ENCODE measurements around the gene YTHDC1.
"Not testable (repeated sequence)": the region's sequence is repeated elsewhere in the genome, so short reads cannot be mapped to it uniquely, and the experiment has no call there.

Gene YTHDC1
- total RNA-seq, result 158 to 232 reads per million in 2 experiments

DNA sequence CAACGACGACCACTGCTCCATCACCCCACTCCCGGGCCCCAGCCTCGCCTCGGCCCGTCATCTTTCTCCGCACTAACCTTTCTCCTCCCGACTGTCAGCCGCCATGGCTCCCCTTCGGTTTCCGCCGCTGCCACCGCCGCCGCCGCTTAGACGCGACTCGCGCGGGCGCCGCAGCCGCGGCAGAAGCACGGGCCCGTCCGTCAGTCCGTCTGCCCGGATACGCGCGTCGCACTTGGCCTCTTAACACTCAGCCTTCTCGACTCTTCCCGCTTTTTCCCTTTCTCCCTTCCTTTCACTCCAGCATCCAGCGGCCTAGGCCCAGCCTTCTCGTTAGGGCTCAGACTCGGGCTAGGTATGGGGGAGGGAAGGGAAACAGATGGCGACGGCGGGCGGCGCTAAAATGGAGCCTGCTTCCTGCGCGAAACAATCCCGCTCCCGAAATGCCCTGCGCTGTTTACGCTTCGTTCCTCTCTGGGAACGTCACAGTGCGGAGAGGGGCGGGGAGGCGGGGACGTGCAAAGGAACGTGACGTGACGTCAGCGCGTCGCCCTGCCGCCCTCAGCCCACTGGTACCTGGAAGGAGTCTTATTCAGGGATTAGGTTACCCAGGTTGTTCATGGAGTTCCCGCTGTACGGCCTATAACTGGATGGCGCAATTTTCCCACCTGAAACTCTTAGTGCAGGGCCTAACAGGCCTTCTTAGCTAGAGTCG is at the start of gene YTHDC1:
YTHDC1 (minus strand) TSS at position 442 of the 712 bp plus-strand sequence; CDS start at position 105, 337 bp downstream.
- peak; percentile 95 for DNase-seq (ENCODE audit: low read depth)

GRCh38 chr4:68399306-68399705 is 49.4 kb upstream of the YTHDC1 start:
- no peak for DNase-seq (ENCODE audit: low read depth)

GRCh38 chr4:68396756-68397155 is 46.9 kb upstream of the YTHDC1 start:
- no peak for DNase-seq (ENCODE audit: low read depth)

GRCh38 chr4:68391436-68391835 is 41.5 kb upstream of the YTHDC1 start:
- DNase-seq (ENCODE audit: low read depth), result no peak

DNA sequence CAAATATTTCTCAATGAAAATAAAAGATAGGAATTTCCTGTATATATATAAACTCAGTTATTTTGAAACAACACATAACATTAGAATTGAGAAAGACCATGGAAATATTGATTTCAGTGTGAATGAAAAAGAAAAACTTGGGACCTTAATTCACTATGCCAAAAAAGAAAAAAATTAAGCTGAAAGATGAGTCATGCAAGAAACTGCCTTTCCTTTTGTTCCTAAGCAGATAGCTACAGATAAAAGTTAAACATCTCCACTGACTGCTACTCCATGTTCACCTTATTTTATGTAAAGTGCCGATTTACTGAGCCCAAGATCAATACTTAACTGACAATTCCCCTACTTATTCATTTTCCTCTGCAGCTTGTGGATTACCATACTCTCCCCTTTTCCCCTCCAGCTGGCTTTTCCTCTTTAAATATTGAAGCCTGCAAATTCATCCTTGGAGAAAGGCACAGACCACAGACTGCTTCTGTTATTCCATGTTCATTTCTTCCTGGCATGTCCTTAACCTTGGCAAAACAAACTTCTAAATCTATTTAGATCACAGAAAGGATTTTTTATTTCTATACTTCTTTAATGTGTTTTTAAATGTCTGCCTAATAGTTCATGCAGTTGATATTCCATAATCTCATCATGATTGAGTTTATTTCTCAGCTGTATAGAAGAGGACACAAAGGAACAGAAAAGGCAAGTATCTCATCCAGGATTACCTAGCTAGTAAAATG is 40.5 kb upstream of the YTHDC1 start:
- DNase-seq (ENCODE audit: low read depth), result no peak

GRCh38 chr4:68389386-68389913 is 39.6 kb upstream of the YTHDC1 start:
- DNase-seq (ENCODE audit: low read depth), result not testable (repeated sequence)

DNA sequence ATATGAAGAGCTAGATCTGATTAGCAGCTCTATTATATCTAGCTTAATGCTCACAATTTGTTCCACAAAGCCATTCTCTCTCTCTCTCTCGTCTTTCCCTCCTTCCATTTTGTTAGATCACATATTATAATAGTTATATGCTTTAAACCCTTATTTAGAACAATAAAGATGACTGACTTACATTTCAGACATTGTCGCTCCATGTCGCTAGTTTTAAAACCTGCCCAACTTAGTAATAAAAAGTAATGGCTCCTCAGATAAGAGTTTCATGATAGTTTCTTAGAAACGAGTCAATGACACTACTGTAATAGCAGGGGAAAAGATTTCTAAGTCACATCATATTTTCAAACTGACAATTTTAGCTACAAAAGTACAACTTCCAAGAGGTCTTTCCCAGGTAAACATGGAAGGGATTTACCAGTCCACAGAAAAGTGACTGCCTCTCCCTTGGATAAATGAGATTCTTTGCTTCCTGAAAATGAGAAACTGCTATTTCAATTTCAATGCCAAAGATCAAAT is 38.5 kb upstream of the YTHDC1 start:
- DNase-seq (ENCODE audit: low read depth), result no peak

GRCh38 chr4:68385267-68385666 is 35.4 kb upstream of the YTHDC1 start:
- DNase-seq (ENCODE audit: low read depth), result no peak

- DNase-seq (ENCODE audit: low read depth), result no peak
Observed at GRCh38 chr4:68383115-68383514, 33.2 kb upstream of the YTHDC1 start.

DNA sequence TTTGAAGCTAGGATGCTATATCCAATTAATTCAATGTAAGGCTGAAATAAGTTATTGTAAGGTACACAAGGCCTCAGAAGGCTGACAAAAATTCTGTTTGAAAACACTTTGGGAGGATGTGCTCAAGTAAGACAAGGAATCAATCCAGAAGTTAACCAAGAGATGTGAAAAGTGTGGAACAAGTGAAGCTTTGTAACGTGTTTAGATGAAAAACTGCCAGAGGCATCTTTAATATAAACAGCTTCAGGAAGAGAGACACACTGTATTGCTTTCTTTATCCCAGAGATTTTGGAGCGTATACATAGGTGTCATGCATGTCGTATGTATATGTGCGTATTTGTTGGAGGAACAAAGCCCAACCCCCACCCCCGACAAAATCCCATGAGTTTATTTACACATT is 28.3 kb upstream of the YTHDC1 start:
- no peak for DNase-seq (ENCODE audit: low read depth)

DNA sequence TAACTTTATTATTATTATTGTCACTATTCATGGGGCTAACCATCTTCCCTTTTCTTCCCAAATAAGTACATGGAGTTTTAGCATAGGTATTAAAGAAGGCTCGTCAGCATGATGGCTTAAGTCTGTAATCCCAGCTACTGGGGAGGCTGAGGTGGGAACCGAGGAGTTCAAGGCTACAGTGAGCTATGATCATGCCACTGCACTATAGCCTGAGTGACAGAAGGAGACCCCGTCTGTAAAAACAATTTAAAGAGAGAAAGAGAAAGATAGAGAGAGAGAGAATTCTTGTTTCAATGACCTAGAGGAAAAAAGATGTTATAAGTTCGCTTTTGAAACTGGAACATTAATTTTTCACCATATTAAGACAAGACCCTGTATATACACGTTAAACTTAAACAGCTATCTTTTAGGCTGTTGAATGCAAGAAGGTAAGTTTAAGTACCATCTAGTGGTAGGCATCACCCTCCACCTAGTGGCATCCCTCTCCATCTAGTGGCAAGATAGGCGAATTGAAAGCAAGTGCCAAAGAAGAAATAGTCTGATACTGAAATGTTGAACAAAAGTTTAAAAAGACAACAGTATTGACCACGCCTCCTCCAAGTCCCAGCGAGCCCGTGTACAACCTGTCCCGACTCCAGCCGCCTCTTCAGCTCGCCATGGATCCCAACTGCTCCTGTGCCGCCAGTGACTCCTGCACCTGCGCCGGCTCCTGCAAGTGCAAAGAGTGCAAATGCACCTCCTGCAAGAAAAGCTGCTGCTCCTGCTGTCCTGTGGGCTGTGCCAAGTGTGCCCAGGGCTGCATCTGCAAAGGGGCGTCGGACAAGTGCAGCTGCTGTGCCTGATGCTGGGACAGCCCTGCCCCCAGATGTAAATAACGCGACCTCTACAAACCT is 26.0 kb upstream of the YTHDC1 start:
- peak; percentile 22 for DNase-seq (ENCODE audit: low read depth)

GRCh38 chr4:68373513-68373912 is 23.6 kb upstream of the YTHDC1 start:
- peak; percentile 37 for DNase-seq (ENCODE audit: low read depth)

DNA sequence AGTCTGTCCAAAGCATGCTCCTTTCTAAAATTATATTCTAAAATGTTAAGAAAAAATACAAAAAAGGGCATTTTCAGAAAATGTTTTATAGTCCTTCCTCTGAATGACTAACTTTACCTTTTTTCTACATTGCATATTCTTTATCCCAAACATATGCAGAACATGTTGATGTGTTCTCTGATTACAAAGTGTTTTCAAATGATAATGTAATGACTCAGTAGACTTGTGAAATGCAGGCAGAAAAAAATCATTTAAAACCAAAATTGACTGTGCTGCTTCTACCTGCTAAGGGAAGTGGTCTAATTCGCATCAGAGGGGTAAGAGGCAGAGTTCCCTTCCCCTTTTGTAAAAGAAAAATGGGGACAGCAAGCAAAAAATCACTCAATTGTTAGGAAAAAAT is 22.7 kb upstream of the YTHDC1 start:
- DNase-seq (ENCODE audit: low read depth), result no peak

DNA sequence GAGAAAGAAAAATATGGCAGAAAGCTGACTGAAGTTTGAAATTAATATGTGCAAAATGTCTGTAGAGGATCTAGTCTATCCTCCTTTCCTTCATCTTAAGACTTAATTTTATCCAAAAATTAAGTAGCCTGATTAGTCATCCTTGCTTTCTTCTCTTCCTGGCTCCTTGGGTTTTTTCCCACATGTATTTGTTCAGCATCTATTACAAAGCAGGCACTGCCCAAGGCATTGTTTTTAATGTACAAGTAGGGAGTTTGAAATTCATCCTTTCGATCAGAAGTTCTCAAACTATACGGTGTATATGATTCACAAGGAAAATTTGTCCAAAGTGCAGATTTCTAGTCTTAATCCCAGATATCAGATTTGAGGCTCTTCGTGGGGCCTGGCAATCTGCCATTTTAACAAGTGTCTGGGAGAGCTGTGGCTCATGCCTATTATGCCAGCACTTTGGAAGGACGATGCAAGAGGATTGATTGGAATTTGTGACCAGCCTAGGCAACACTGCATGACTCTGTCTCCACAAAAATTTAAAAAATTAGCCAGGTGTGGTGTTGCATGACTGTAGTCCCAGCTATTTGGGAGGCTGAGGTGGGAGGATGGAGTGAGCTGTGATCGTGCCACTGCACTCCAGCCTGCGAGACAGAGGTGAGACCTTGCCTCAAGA is 19.4 kb upstream of the YTHDC1 start:
- no peak for DNase-seq (ENCODE audit: low read depth)

GRCh38 chr4:68368691-68369131 is 18.8 kb upstream of the YTHDC1 start:
- no peak for DNase-seq (ENCODE audit: low read depth)

DNA sequence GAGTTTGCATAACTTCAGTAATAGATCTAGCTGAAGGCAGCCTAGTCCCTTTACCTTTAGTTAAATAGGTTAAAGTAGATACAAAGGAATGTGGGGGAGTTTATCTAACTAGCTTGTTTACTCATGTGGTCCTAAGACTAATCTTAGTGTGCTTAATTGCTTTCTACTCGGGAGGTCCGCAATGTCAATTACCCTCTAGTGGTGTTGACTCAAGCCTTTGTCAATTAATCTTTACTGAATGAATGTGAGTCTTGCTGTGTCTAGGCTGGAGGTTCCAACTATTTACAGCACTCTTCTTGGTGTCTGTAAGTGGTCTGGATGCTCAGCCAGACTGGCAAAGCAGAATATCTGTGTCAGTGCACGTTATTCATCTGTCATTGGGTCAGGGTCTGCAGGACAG is 17.9 kb upstream of the YTHDC1 start:
- no peak for DNase-seq (ENCODE audit: low read depth)

- DNase-seq (ENCODE audit: low read depth), result no peak
Observed at GRCh38 chr4:68366600-68366999, 16.7 kb upstream of the YTHDC1 start.

DNA sequence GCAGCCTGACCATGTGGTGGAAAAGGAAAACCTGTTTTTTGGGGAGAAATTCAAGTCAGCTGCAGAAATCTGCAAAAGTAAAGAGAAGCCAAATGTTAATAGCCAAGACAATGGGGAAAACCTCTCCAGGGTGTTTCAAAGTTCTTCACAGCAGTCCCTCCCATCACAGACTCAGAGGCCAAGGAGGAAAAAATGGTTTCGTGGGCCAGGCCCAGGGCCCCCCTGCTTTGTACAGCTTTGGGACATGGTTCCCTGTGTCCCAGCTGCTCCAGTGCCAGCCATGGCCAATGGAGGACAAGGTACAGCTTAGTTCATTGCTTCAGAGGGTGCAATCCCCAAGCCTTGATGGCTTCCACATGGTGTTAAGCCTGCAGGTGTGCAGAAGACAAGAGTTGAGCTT is 15.2 kb upstream of the YTHDC1 start:
- no peak for DNase-seq (ENCODE audit: low read depth)

DNA sequence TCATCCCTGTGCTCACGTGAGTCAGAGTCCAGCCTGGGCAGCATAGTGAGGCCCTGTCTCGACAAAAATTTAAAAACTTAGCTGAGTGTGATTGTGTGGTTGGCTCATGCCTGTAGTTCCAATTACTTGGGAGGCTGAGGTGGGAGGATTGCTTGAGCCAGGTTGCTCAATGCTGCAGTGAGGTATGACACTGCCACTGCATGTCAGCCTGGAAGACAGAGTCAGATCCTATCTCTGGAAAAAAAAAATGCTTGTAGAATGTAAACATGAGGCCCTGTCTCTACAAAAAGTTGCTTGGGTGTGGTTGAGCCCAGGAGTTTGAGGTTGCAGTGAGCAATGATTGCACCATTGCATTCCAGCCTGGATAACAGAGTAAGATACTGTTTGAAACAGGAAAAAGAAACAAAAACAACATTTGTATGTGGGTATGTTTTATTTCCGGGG is 11.3 kb upstream of the YTHDC1 start:
- no peak for DNase-seq (ENCODE audit: low read depth)

- no peak for DNase-seq (ENCODE audit: low read depth)
Observed at GRCh38 chr4:68360231-68360968, 10.5 kb upstream of the YTHDC1 start.

DNA sequence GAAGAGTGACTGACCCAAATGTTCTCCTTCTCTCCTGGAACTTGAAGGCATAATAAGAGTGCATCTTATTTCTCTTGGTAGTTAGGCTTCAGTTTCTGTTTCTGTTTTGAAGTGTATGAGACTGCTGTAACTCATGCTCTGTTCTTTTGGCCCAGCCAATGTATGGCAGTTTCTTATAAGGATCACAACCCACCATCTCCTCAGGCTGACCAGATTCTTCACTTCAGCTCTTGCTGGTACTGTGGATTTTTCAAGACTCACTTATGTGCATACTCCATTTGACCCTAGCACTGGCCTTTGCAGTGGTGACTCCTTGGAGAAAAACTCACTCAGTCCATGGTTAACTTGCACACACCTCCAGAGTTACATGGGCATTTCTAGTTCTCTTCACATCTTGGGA is 9.6 kb upstream of the YTHDC1 start:
- DNase-seq (ENCODE audit: low read depth), result no peak

All from T follicular helper cell (primary cell).